ENCODE results near the gene TXNDC2.

Gene TXNDC2

GRCh38 chr18:9885170-9886004 is at the start of gene TXNDC2:
TXNDC2 (plus strand) TSS chr18:9885973; CDS start chr18:9886681, 708 bp downstream.
- H3K4me3 ChIP-seq (IDR thresholded peaks at IDR 0.05; ENCODE audit: insufficient read depth, low read depth, low read length): no peak within 1 kb of the TSS
- H3K79me2 ChIP-seq (ENCODE audit: insufficient read depth, low read depth): no peaks in the 10 kb centered on the region
- H2AFZ ChIP-seq (ENCODE audit: low read depth): no peak within 1 kb of the TSS
- TF ChIP-seq CTCF (conservative IDR thresholded peaks at IDR 0.05; ENCODE audit: low read depth, low read length): no peak
- no peaks in the 10 kb centered on the region for H4K20me1 ChIP-seq (ENCODE audit: insufficient read depth)
- H3K4me2 ChIP-seq: no peak within 1 kb of the TSS
- no peak within 1 kb of the TSS for H3K9ac ChIP-seq
- H3K27me3 ChIP-seq (ENCODE audit: insufficient read depth, low read depth): no peaks in the 10 kb centered on the region
- no peak within 1 kb of the TSS for H3K27ac ChIP-seq
- no peaks in the 10 kb centered on the region for H3K36me3 ChIP-seq (ENCODE audit: insufficient read depth)
- no peaks in the 10 kb centered on the region for H3K4me1 ChIP-seq (ENCODE audit: low read depth, poor library complexity, severe bottlenecking)

GRCh38 chr18:9838144-9838877 is 47.5 kb upstream of the TXNDC2 start:
- no peak for TF ChIP-seq CTCF (conservative IDR thresholded peaks at IDR 0.05; ENCODE audit: low read depth, low read length)
- H3K4me2 ChIP-seq: no peak overlapping the region
- no peak overlapping the region for H3K4me3 ChIP-seq (IDR thresholded peaks at IDR 0.05; ENCODE audit: insufficient read depth, low read depth, low read length)
- no peaks in the 10 kb centered on the region for H3K36me3 ChIP-seq (ENCODE audit: insufficient read depth)
- no peaks in the 10 kb centered on the region for H3K27me3 ChIP-seq (ENCODE audit: insufficient read depth, low read depth)
- H3K4me1 ChIP-seq (ENCODE audit: low read depth, poor library complexity, severe bottlenecking): no peaks in the 10 kb centered on the region
- no peak overlapping the region for H2AFZ ChIP-seq (ENCODE audit: low read depth)
- H3K79me2 ChIP-seq (ENCODE audit: insufficient read depth, low read depth): no peaks in the 10 kb centered on the region
- H3K27ac ChIP-seq: no peak overlapping the region
- no peaks in the 10 kb centered on the region for H4K20me1 ChIP-seq (ENCODE audit: insufficient read depth)
- no peak overlapping the region for H3K9ac ChIP-seq

- H3K4me1 ChIP-seq (ENCODE audit: low read depth, poor library complexity, severe bottlenecking): no peaks in the 10 kb centered on the region
- H3K4me3 ChIP-seq (IDR thresholded peaks at IDR 0.05; ENCODE audit: insufficient read depth, low read depth, low read length): no peak overlapping the region
- no peaks in the 10 kb centered on the region for H3K36me3 ChIP-seq (ENCODE audit: insufficient read depth)
- no peak overlapping the region for H2AFZ ChIP-seq (ENCODE audit: low read depth)
- no peaks in the 10 kb centered on the region for H4K20me1 ChIP-seq (ENCODE audit: insufficient read depth)
- no peaks in the 10 kb centered on the region for H3K27me3 ChIP-seq (ENCODE audit: insufficient read depth, low read depth)
- H3K27ac ChIP-seq: no peak overlapping the region
- no peak overlapping the region for H3K4me2 ChIP-seq
- no peak overlapping the region for H3K9ac ChIP-seq
- H3K79me2 ChIP-seq (ENCODE audit: insufficient read depth, low read depth): no peaks in the 10 kb centered on the region
- no peak for TF ChIP-seq CTCF (conservative IDR thresholded peaks at IDR 0.05; ENCODE audit: low read depth, low read length)
Measured at GRCh38 chr18:9839211-9839610, 46.6 kb upstream of the TXNDC2 start.

- Histone ChIP-seq H3K4me1 (ENCODE audit: low read depth, poor library complexity, severe bottlenecking) (no peaks in the 10 kb centered on the region), H2AFZ (ENCODE audit: low read depth) (no peak overlapping the region), H3K36me3 (ENCODE audit: insufficient read depth) (no peaks in the 10 kb centered on the region), H4K20me1 (ENCODE audit: insufficient read depth) (no peaks in the 10 kb centered on the region), H3K9ac (no peak overlapping the region), H3K4me2 (no peak overlapping the region), H3K4me3 (IDR thresholded peaks at IDR 0.05; ENCODE audit: insufficient read depth, low read depth, low read length) (no peak overlapping the region), H3K27ac (no peak overlapping the region), H3K27me3 (ENCODE audit: insufficient read depth, low read depth) (no peaks in the 10 kb centered on the region), H3K79me2 (ENCODE audit: insufficient read depth, low read depth) (no peaks in the 10 kb centered on the region)
- TF ChIP-seq CTCF (conservative IDR thresholded peaks at IDR 0.05; ENCODE audit: low read depth, low read length): no peak
Measured at GRCh38 chr18:9839853-9840252, 45.9 kb upstream of the TXNDC2 start.

Data from KMS-11 (cell line).